CD4-positive, alpha-beta memory T cell (primary cell): ENCODE measurements around the gene ARL6IP1. TPM values are rescaled to one million over a fixed set of nuclear protein-coding genes. Genes with fewer than 3 reads are reported as not detected.
A peak's percentile ranks its signal among the peaks of the same experiment; 100 is the strongest.

ENCODE experiments used
- CTCF ChIA-PET: fragments of 350-600 bp; sonication (Branson Sonifier 250); formaldehyde crosslinking; loops from one replicate; lab custom pipeline; 2021; ENCODE audit warnings: inconsistent platforms; ENCODE audit not compliant: partially characterized antibody; lab: Charles Lee
- POLR2A ChIA-PET: fragments of 350-600 bp; sonication (Branson Sonifier 250); formaldehyde crosslinking; loops from one replicate; lab custom pipeline; 2021; ENCODE audit not compliant: partially characterized antibody; lab: Charles Lee
- DNase-seq, 5 donors: peaks; one replicate each; pipeline versions ENCODE4 v3.0.0 to v3.0.0-alpha.2; 2020 to 2022; ENCODE audit warnings: mixed read lengths in 1 of 5
- H3K27ac ChIP-seq: one replicate; pipeline ENCODE4 v1.7.0; 2013; ENCODE audit warnings: low read depth, low read length
- H3K27me3 ChIP-seq: 2 replicates; pipeline ENCODE4 v1.7.0; 2013; ENCODE audit warnings: mild to moderate bottlenecking, low read length, moderate library complexity; ENCODE audit not compliant: insufficient read depth
- H3K36me3 ChIP-seq: 2 replicates; pipeline ENCODE4 v1.7.0; 2013; ENCODE audit warnings: mild to moderate bottlenecking, low read length, moderate library complexity; ENCODE audit not compliant: insufficient read depth
- H3K4me1 ChIP-seq: 2 replicates; pipeline ENCODE4 v1.7.0; 2013; ENCODE audit warnings: mild to moderate bottlenecking, low read length, moderate library complexity; ENCODE audit not compliant: insufficient read depth
- H3K4me3 ChIP-seq, 2 donors: one replicate each; pipeline ENCODE4 v1.7.0; 2013; ENCODE audit warnings: low read length in 2 of 2, mild to moderate bottlenecking in 1 of 2
- H3K9me3 ChIP-seq, 2 donors: one replicate each; pipeline ENCODE4 v1.7.0; 2013; ENCODE audit warnings: low read length in 2 of 2, control low read depth in 1 of 2; ENCODE audit not compliant: control insufficient read depth in 1 of 2
- H3K27ac Mint-ChIP-seq, 7 donors: one replicate each; pipeline ENCODE4 v1.8.0; 2020 to 2021; ENCODE audit warnings: mixed read lengths in 7 of 7, mild to moderate bottlenecking in 6 of 7, inconsistent platforms in 3 of 7, moderate library complexity in 3 of 7
- H3K27me3 Mint-ChIP-seq, 2 donors: one replicate each; pipeline ENCODE4 v1.8.0; 2020 to 2021; ENCODE audit warnings: mixed read lengths in 2 of 2
- H3K36me3 Mint-ChIP-seq, 2 donors: one replicate each; pipeline ENCODE4 v1.8.0; 2020 to 2021; ENCODE audit warnings: mixed read lengths in 2 of 2, inconsistent platforms in 1 of 2, mild to moderate bottlenecking in 1 of 2
- H3K4me1 Mint-ChIP-seq, 4 donors: one replicate each; pipeline ENCODE4 v1.8.0; 2020 to 2021; ENCODE audit warnings: mixed read lengths in 4 of 4, mild to moderate bottlenecking in 1 of 4
- H3K4me3 Mint-ChIP-seq, 8 donors: one replicate each; pipeline ENCODE4 v1.8.0; 2020 to 2021; ENCODE audit warnings: mixed read lengths in 8 of 8, mild to moderate bottlenecking in 7 of 8, moderate library complexity in 6 of 8, inconsistent platforms in 3 of 8
- H3K9me3 Mint-ChIP-seq, 8 donors: one replicate each; pipeline ENCODE4 v1.8.0; 2020 to 2021; ENCODE audit warnings: mixed read lengths in 8 of 8, mild to moderate bottlenecking in 5 of 8, inconsistent platforms in 3 of 8, moderate library complexity in 1 of 8
- intact Hi-C: fragments of 100-400 bp; cut with micrococcal nuclease; formaldehyde crosslinking; loops from one replicate; pipeline ENCODE4 v1.15.1; 2023
- polyA plus RNA-seq, 2 donors: library from polyadenylated mRNA; unstranded; fragments of 300-500 nt; fragmentation: Illumina TruSeq; gene quantifications; one replicate each; pipeline ENCODE4 v1.2.3, GENCODE V29; 2021
- total RNA-seq, 2 experiments: library from RNA; stranded (reverse); gene quantifications; one replicate each; pipeline ENCODE4 v1.2.3, GENCODE V29; 2021

The ARL6IP1 gene
- total RNA-seq: 100 to 1,000 TPM; 105 to 106 TPM
- polyA plus RNA-seq: 100 to 1,000 TPM; 188 to 306 TPM

GRCh38 chr16:18801145-18801972 is at the start of gene ARL6IP1:
Gene ARL6IP1, minus strand, starts transcription at chr16:18801549. Its CDS starts 83 bp downstream, at chr16:18801466.
- Histone ChIP-seq H3K9me3 (no peaks in the 10 kb centered on the region), H3K36me3 (peaks cover 14% of the 10 kb centered on the region), H3K27ac (peak within 1 kb of the TSS; percentile 90), H3K27me3 (no peaks in the 10 kb centered on the region), H3K4me1 (peaks cover 50% of the 10 kb centered on the region), H3K4me3 (peak within 1 kb of the TSS; percentile 87 to 96)
- no peaks in the 10 kb centered on the region for H3K27me3 Mint-ChIP-seq
- peak within 1 kb of the TSS; percentile 91 to 99 (median 94) for H3K4me3 Mint-ChIP-seq
- CTCF ChIA-PET: interaction anchor here (0.6 to 6.6 kb wide), 32 partner anchors 9 to 754 kb away, joined by 3 to 111 read pairs (median 6); partner anchors contain the start of genes CCP110, COQ7, RPS15A and VPS35L
- POLR2A ChIA-PET: interaction anchor here (0.7 to 6.4 kb wide), 15 partner anchors 9 to 754 kb away, joined by 3 to 176 read pairs (median 7); partner anchors contain the start of genes COQ7, RPS15A, SMG1 and VPS35L
- peaks cover 0 to 8% (median 0%) of the 10 kb centered on the region in 8 donors for H3K9me3 Mint-ChIP-seq
- H3K4me1 Mint-ChIP-seq: peaks cover 27 to 67% (median 48%) of the 10 kb centered on the region in 4 donors
- peaks cover 11 to 29% of the 10 kb centered on the region in 2 donors for H3K36me3 Mint-ChIP-seq
- H3K27ac Mint-ChIP-seq: peak within 1 kb of the TSS; percentile 90 to 98 (median 96)
- peak; percentile 99 to 100 (median 99) for DNase-seq
- intact Hi-C loops: loop anchor here (1.0 to 2.0 kb wide), 7 partner anchors 11 to 722 kb away; partner anchors contain the start of genes CCP110, COQ7, RPS15A and SMG1

GRCh38 chr16:18846416-18846815 is 45.1 kb upstream of the ARL6IP1 start:
- ChIA-PET CTCF (interaction anchor here (0.6 to 3.4 kb wide), 2 partner anchors 45 to 73 kb away, joined by 3 to 19 read pairs; partner anchors contain the start of gene ARL6IP1), POLR2A (no interaction called here)
- Histone ChIP-seq H3K9me3 (no peaks in the 10 kb centered on the region), H3K27ac (no peak overlapping the region), H3K4me3 (no peak overlapping the region), H3K27me3 (no peaks in the 10 kb centered on the region), H3K36me3 (peaks cover 67% of the 10 kb centered on the region), H3K4me1 (no peaks in the 10 kb centered on the region)
- H3K27ac Mint-ChIP-seq: peak overlapping the region in 2 of 7 donors; percentile 4 to 79
- intact Hi-C loops: no loop called here
- H3K36me3 Mint-ChIP-seq: peaks cover 61 to 78% of the 10 kb centered on the region in 2 donors
- H3K4me1 Mint-ChIP-seq: peaks cover 0 to 1% (median 0%) of the 10 kb centered on the region in 4 donors
- no peaks in the 10 kb centered on the region for H3K27me3 Mint-ChIP-seq
- DNase-seq: no peak
- no peaks in the 10 kb centered on the region for H3K9me3 Mint-ChIP-seq
- H3K4me3 Mint-ChIP-seq: no peak overlapping the region

DNA sequence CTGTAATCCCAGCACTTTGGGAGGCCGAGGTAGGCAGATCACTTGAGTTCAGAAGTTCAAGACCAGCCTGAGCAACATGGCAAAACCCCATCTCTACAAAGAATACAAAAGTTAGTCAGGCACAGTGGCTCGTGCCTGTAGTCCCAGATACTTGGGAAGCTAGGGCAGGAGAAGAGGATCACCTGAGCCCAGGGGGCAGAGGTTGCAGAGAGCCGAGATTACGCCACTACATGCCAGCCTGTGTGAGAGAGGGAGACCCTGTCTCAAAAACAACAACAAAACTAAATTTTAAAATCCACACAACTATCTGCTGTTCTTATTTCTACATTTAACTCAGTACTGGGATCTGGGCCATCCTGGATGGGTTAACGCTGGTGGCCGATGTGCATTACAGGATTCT is 41.2 kb upstream of the ARL6IP1 start:
- peaks cover 68% of the 10 kb centered on the region for H3K36me3 ChIP-seq
- no peaks in the 10 kb centered on the region for H3K9me3 ChIP-seq
- Mint-ChIP-seq H3K36me3 (peaks cover 63 to 78% of the 10 kb centered on the region in 2 donors), H3K27ac (peak overlapping the region in 4 of 7 donors; percentile 36 to 66 (median 43)), H3K4me3 (no peak overlapping the region), H3K4me1 (peaks cover 0 to 1% (median 0%) of the 10 kb centered on the region in 4 donors), H3K9me3 (no peaks in the 10 kb centered on the region), H3K27me3 (no peaks in the 10 kb centered on the region)
- H3K27me3 ChIP-seq: no peaks in the 10 kb centered on the region
- intact Hi-C loops: no loop called here
- no peaks in the 10 kb centered on the region for H3K4me1 ChIP-seq
- H3K27ac ChIP-seq: no peak overlapping the region
- H3K4me3 ChIP-seq: no peak overlapping the region
- DNase-seq: no peak
- ChIA-PET POLR2A (no interaction called here), CTCF (interaction anchor here (1.6 kb wide), 1 partner anchor 41 kb away, joined by 3 read pairs; the partner anchor contains the start of gene ARL6IP1)

DNA sequence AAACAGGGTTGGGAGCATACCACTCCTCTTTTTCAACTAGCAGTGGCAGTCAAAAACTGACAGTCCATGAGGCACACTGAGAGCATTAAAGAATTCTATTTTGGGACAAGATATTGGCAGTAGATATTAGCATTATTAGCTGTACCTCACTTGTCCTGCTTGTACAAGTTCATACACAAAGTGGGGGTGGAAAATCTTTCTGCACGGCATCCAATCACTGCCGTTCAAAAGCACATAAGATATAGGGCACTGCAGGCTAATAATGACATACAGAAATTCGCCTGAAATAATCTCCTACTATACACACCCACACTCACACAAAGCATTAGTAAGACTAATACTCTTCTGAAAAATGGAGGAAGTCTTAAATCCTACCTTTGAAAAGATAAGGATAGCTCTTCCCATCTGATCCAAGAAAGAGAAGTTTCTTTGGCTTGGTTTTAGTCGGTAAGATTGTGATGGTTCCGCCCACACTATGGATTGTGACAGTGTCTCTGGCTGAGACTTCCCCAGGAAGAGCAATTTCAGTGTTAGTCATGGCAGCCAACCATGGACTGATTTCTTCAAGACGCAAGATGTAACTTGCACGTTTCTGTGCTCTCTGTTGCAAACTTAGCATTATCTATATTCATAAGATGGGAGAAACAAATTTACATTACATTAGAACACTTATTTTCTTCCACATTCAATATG is 40.6 kb upstream of the ARL6IP1 start:
- Histone ChIP-seq H3K27ac (no peak overlapping the region), H3K4me3 (no peak overlapping the region), H3K4me1 (no peaks in the 10 kb centered on the region), H3K9me3 (no peaks in the 10 kb centered on the region), H3K27me3 (no peaks in the 10 kb centered on the region), H3K36me3 (peaks cover 68% of the 10 kb centered on the region)
- no peak overlapping the region for H3K4me3 Mint-ChIP-seq
- H3K36me3 Mint-ChIP-seq: peaks cover 63 to 78% of the 10 kb centered on the region in 2 donors
- H3K4me1 Mint-ChIP-seq: peaks cover 0 to 1% (median 0%) of the 10 kb centered on the region in 4 donors
- ChIA-PET CTCF (interaction anchor here (1.6 kb wide), 1 partner anchor 41 kb away, joined by 3 read pairs; the partner anchor contains the start of gene ARL6IP1), POLR2A (no interaction called here)
- DNase-seq: no peak
- no peaks in the 10 kb centered on the region for H3K27me3 Mint-ChIP-seq
- peak overlapping the region in 3 of 7 donors; percentile 25 to 57 (median 36) for H3K27ac Mint-ChIP-seq
- no peaks in the 10 kb centered on the region for H3K9me3 Mint-ChIP-seq
- intact Hi-C loops: no loop called here

- H3K27ac ChIP-seq: no peak overlapping the region
- no peaks in the 10 kb centered on the region for H3K27me3 Mint-ChIP-seq
- intact Hi-C loops: no loop called here
- peaks cover 80% of the 10 kb centered on the region for H3K36me3 ChIP-seq
- H3K4me3 ChIP-seq: no peak overlapping the region
- H3K36me3 Mint-ChIP-seq: peaks cover 65 to 82% of the 10 kb centered on the region in 2 donors
- H3K27me3 ChIP-seq: no peaks in the 10 kb centered on the region
- no peaks in the 10 kb centered on the region for H3K9me3 ChIP-seq
- peaks cover 0 to 1% (median 0%) of the 10 kb centered on the region in 4 donors for H3K4me1 Mint-ChIP-seq
- no peaks in the 10 kb centered on the region for H3K9me3 Mint-ChIP-seq
- H3K4me1 ChIP-seq: no peaks in the 10 kb centered on the region
- POLR2A ChIA-PET: no interaction called here
- H3K27ac Mint-ChIP-seq: peak overlapping the region in 2 of 7 donors; percentile 47 to 73
- CTCF ChIA-PET: no interaction called here
- no peak overlapping the region for H3K4me3 Mint-ChIP-seq
- no peak for DNase-seq
These were observed 38.2 kb upstream of the ARL6IP1 start for GRCh38 chr16:18839555-18839954.

DNA sequence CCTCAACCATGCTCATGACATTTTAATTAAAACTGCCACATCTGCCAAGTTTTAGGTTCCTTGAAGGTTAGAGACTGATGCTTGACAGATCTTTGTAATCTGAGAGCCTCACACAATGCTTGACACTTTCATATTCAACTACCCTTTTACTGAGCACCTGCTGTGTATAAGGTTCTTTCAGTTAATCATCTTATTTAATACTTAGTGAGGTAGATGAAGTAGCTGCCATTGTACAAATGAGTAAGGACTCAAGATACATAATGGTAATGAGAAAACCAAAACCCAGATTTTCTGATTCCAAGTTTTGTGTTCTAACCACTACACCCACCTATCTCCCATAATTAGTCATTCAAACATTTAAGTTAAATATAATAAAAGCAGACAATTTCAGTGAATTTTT is 35.4 kb upstream of the ARL6IP1 start:
- DNase-seq: no peak
- no peaks in the 10 kb centered on the region for H3K4me1 Mint-ChIP-seq
- Histone ChIP-seq H3K9me3 (no peaks in the 10 kb centered on the region), H3K27me3 (no peaks in the 10 kb centered on the region), H3K36me3 (peaks cover 84% of the 10 kb centered on the region), H3K4me1 (no peaks in the 10 kb centered on the region), H3K4me3 (no peak overlapping the region), H3K27ac (no peak overlapping the region)
- peak overlapping the region in 4 of 7 donors; percentile 19 to 85 (median 72) for H3K27ac Mint-ChIP-seq
- H3K36me3 Mint-ChIP-seq: peaks cover 64 to 81% of the 10 kb centered on the region in 2 donors
- intact Hi-C loops: no loop called here
- H3K4me3 Mint-ChIP-seq: no peak overlapping the region
- ChIA-PET POLR2A (interaction anchor here (1.0 kb wide), 1 partner anchor 13 kb away, joined by 3 read pairs; no protein-coding TSS in a partner anchor), CTCF (interaction anchor here (2.2 kb wide), 1 partner anchor 35 kb away, joined by 11 read pairs; the partner anchor contains the start of gene ARL6IP1)
- no peaks in the 10 kb centered on the region for H3K27me3 Mint-ChIP-seq
- no peaks in the 10 kb centered on the region for H3K9me3 Mint-ChIP-seq
